ENCODE results near the gene MTHFR. TPM values are rescaled to one million over a fixed set of nuclear protein-coding genes. Genes with fewer than 3 reads are reported as not detected.
A peak's percentile ranks its signal among the peaks of the same experiment; 100 is the strongest.
"Not testable (repeated sequence)": the region's sequence is repeated elsewhere in the genome, so short reads cannot be mapped to it uniquely, and the experiment has no call there.

The MTHFR gene
- total RNA-seq, 6 donors from 2014 or later, result 51.5 to 163 (median 58.2) TPM

DNA sequence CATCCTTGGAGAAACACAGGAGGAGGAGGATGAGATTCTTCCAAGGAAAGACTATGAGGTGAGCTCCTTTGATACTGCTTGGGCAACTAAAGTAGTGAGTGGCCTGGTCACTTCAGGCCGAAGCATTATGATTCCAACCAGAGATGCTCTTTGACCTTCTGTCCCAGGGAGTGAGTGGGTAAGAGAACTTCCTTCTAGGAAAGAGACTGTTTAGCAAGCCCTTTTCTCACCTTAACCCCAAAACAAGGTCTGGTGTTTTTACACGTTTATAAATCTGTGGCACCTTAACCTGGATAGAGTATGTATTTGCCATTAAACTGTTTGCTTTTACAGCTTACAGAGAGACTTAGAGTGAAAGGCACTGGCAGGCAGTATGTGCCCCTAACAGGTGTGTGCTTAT is 1.4 kb upstream of the MTHFR start:
- Histone ChIP-seq H3K9me3 (no peaks in the 10 kb centered on the region), H3K4me3 (peak overlapping the region in 3 of 4 donors; percentile 69 to 86 (median 70)), H3K27ac (peak overlapping the region; percentile 91 to 99 (median 97)), H3K36me3 (peaks cover 0 to 46% (median 14%) of the 10 kb centered on the region in 4 donors), H3K4me1 (peaks cover 55 to 68% (median 57%) of the 10 kb centered on the region in 4 donors), H3K27me3 (no peaks in the 10 kb centered on the region)
- ATAC-seq (ENCODE audit: low FRiP score in 2 of 2), result no peak
- no peak for DNase-seq
- TF ChIP-seq POLR2AphosphoS5 (IDR thresholded peaks at IDR 0.05), result peak in 1 of 2 donors; percentile 12
- no peak for TF ChIP-seq EP300 (IDR thresholded peaks at IDR 0.05)
- TF ChIP-seq POLR2A (IDR thresholded peaks at IDR 0.05), result no peak
- WGBS, 2 donors, result 45 to 46% methylated on average over 2 of the region's 2 CpGs

DNA sequence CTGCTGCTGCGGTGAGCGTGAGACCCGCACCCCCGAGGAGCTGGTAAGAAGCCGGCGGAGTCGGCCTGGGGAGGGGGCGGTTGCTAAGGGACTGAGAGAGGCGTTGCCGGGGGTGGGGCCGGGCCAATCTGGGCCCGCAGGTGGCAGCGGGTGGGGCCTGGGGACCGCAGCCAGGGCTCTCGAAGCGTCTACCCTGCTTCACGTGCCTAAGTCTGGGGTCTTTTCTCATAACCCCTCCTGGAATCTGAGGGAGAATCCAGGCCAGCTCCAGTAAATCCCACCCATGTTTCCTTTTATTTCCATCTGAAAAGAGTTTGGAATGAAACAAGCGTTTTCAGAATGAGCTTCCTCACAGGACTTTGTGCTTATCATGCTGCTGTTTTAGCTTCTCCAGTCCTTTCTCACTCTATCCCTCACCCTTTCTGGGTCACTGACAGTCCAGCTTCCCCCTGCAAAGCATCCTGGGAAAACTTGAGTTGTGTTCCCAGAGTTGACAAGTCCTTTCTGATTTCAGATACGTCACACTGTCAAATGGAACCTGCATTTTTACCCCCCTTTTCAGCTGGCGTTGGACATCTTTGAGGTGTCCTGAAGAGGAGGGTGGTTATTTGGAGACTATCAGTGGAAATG is 658 bp upstream of the MTHFR start:
- Histone ChIP-seq H3K27me3 (no peaks in the 10 kb centered on the region), H3K36me3 (peaks cover 0 to 38% (median 9%) of the 10 kb centered on the region in 4 donors), H3K4me3 (peak overlapping the region; percentile 69 to 86 (median 73)), H3K4me1 (peaks cover 62 to 75% (median 63%) of the 10 kb centered on the region in 4 donors), H3K27ac (peak overlapping the region; percentile 91 to 99 (median 97)), H3K9me3 (no peaks in the 10 kb centered on the region)
- DNase-seq (peak in 1 of 2 donors; percentile 87), ATAC-seq (ENCODE audit: low FRiP score in 2 of 2) (peak; percentile 53 to 74)
- TF ChIP-seq POLR2A (IDR thresholded peaks at IDR 0.05) (no peak), EP300 (IDR thresholded peaks at IDR 0.05) (no peak), POLR2AphosphoS5 (IDR thresholded peaks at IDR 0.05) (no peak)
- TF ChIP-seq, protein P1, sequence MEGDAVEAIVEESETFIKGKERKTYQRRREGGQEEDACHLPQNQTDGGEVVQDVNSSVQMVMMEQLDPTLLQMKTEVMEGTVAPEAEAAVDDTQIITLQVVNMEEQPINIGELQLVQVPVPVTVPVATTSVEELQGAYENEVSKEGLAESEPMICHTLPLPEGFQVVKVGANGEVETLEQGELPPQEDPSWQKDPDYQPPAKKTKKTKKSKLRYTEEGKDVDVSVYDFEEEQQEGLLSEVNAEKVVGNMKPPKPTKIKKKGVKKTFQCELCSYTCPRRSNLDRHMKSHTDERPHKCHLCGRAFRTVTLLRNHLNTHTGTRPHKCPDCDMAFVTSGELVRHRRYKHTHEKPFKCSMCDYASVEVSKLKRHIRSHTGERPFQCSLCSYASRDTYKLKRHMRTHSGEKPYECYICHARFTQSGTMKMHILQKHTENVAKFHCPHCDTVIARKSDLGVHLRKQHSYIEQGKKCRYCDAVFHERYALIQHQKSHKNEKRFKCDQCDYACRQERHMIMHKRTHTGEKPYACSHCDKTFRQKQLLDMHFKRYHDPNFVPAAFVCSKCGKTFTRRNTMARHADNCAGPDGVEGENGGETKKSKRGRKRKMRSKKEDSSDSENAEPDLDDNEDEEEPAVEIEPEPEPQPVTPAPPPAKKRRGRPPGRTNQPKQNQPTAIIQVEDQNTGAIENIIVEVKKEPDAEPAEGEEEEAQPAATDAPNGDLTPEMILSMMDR (IDR thresholded peaks at IDR 0.05), result no peak
- WGBS, 2 donors, result 0% methylated on average over 16 to 18 of the region's 20 CpGs

DNA sequence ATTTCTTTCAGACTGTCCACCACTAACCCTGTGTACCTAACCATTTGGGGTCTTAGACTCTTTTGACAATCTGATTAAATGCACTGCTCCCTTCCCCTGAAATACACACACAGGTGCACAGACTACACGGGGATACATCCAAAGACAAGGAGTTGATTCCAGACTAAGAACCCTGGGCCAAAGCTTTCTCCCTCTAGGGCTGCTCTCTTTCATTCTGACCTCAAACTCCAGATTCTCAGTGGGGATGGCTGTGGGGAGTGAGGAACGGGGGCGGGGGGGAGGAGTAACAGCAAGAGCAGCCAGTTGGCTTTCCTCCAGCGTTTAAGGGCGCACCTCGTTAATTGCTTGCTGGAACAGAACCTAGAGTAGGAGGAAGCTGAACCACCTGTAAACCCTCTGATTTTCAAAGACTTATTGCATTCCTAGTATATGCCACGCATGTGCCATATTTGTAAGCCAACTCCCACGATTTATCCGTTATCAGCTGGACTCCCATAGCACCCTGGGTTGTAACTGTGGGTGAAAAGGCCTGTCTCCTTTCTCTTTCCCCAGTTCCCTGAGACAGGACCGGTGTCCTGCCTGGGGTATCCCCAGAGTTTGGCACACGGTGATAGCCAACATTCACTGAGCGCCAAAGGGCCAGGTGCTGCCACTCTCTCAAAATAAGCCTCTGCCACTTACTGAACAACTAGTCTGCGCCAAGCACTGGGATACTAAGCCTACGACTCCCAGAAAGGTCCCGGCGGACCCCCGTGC is 920 bp downstream of the MTHFR start:
- Histone ChIP-seq H3K4me1 (peaks cover 65 to 82% (median 71%) of the 10 kb centered on the region in 4 donors), H3K4me3 (peak overlapping the region; percentile 66 to 86 (median 70)), H3K36me3 (peaks cover 11 to 38% (median 18%) of the 10 kb centered on the region in 4 donors), H3K9me3 (no peaks in the 10 kb centered on the region), H3K27ac (peak overlapping the region; percentile 91 to 99 (median 97)), H3K27me3 (no peaks in the 10 kb centered on the region)
- 2 to 6% methylated on average over 11 to 17 of the region's 17 CpGs for WGBS, 2 donors
- TF ChIP-seq POLR2A (IDR thresholded peaks at IDR 0.05), result no peak
- peak in 1 of 4 donors; percentile 13 for TF ChIP-seq EP300 (IDR thresholded peaks at IDR 0.05)
- ATAC-seq (ENCODE audit: low FRiP score in 2 of 2) (no peak), DNase-seq (peak in 1 of 2 donors; percentile 81)

DNA sequence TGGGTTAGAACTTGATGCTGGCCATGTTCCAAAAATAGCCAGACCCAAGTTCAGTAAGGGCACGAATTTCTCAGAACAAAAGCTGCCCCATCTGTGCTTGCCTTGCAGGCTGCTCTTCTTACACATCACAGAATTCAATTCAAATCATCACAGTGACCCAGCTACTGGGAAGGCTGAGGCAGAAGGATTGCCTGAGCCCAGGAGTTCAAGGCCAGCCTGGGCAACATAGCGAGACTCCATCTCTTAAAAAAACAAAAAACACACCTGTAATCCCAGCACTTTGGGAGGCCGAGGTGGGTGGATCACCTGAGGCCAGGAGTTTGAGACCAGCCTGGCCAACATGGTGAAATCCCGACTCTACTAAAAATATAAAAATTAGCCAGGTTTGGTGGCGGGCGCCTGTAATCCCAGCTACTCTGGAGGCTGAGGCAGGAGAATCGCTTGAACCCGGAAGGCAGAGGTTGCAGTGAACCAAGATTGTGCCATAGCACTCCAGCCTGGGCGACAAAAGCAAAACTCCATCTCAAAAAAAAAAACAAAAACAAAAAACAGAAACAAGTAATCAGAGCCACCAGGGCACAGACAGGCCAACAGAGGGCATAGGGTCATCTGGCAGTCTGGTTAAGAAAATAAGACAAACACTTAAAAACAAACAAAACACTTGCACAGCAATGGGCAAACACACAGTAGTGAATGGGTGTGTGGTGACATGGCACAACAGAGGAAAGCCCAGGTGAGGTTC is 1.7 kb downstream of the MTHFR start:
- not testable (repeated sequence) for DNase-seq; H3K27me3 ChIP-seq; H3K9me3 ChIP-seq; ATAC-seq (ENCODE audit: low FRiP score in 2 of 2)
- WGBS, 2 donors, result 60 to 61% methylated on average over 9 of the region's 9 CpGs
- H3K36me3 ChIP-seq, result peaks cover 11 to 40% (median 23%) of the 10 kb centered on the region in 4 donors
- H3K4me3 ChIP-seq, result peak overlapping the region in 3 of 4 donors; percentile 69 to 86 (median 70)
- peak overlapping the region; percentile 91 to 99 (median 97) for H3K27ac ChIP-seq
- peaks cover 58 to 75% (median 67%) of the 10 kb centered on the region in 4 donors for H3K4me1 ChIP-seq

DNA sequence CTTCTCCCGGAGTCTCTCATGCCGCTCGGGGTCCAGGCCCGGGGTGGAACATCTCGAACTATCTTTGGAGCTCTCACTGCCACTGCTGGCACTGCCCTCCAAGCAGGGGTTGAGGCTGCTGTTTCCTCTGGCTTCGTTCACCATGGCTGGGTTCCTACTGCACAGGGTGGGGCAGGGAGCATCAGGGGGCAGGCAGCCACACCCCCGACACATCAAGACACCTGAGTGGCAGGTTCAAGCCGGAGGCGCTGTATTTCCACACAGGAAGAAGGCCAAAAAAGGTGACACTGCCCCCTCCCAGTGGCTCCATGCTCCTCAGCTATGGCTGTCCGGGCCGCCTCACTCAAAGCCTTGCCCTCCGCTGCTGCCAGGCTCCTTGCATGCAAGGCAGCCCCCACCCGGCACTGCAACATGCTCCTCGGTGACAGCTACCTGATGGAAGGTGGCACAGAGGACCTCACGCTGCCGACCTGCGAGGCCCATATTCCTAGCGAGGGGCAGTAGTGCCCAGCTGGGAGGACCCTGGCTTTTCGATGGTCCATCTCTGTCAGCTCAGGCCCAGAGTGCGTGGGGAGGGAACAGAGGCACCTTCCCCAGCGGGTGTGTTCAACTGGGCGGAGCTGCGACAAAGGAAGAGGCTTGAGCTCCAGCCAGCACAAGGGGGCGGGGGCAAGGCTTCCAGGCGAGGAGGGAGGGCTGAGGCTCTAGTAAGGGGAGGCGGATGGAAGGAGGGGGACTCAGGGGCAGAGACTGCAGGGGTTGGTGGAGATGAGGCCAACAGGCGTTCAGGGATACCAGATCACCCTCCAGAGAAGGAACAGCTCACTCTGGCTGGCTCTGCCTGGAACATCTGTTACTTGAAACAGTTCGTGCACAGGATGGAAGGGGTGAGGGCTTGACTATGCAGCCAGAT is 2.5 kb downstream of the MTHFR start:
- H3K9me3 ChIP-seq, result no peaks in the 10 kb centered on the region
- no peaks in the 10 kb centered on the region for H3K27me3 ChIP-seq
- WGBS, 2 donors, result 0 to 7% methylated on average over 5 to 23 of the region's 28 CpGs
- ATAC-seq (ENCODE audit: low FRiP score in 2 of 2) (peak; percentile 69 to 82), DNase-seq (peak; percentile 82 to 95)
- peak; percentile 86 to 91 for TF ChIP-seq POLR2AphosphoS5 (IDR thresholded peaks at IDR 0.05)
- TF ChIP-seq, protein P1 (IDR thresholded peaks at IDR 0.05), result no peak
- TF ChIP-seq EP300 (IDR thresholded peaks at IDR 0.05), result peak in 1 of 4 donors; percentile 19
- TF ChIP-seq POLR2A (IDR thresholded peaks at IDR 0.05), result peak in 2 of 4 donors; percentile 40 to 66
- peak overlapping the region; percentile 91 to 99 (median 97) for H3K27ac ChIP-seq
- H3K4me1 ChIP-seq, result peaks cover 54 to 66% (median 60%) of the 10 kb centered on the region in 4 donors
- H3K36me3 ChIP-seq, result peaks cover 11 to 42% (median 26%) of the 10 kb centered on the region in 4 donors
- peak overlapping the region; percentile 45 to 72 (median 70) for H3K4me3 ChIP-seq

All from upper lobe of left lung (tissue), 6 donors.